ENCODE measurements around the gene NR2C1.
"Not testable (repeated sequence)": the region's sequence is repeated elsewhere in the genome, so short reads cannot be mapped to it uniquely, and the experiment has no call there.

The NR2C1 gene

DNA sequence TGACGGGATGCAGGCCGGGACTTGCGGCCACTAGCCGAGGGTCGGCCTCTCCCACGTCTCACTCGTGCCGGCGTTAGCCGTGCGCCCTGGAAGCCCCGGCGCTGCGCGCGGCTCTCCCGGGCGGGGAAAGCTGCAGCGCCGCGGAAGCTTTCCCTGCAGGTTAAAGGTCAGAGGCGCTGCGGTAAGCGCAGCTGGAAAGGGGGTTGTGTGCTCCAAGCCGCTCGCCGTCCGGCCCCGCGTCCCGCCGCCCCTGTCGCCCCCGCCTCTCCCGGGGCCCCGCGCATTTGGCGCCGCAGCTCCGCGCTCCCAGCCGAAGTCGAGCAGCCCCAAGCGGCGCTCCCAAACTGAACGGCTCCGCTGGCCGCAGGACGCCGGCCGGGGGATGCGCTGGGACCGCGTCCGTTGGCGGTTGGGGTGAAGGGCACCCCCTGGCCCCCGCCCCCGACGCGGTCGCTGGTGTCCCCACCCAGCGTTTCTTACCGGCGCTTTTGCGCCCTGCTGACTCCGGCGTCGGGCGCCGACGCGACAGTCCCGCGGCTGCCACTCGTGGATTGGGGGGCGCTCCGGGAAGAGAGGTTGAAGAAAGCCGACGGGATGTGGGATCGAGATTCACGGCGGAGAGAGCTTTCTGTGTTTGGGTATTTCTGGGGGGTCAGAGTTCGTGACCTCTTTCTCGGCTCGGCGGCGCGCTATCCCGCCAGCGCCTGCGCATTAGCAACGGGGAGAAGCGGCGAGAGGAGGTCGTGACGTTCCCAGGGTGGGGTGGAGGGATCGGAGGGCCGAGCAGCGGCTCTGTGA is at the start of gene NR2C1:
TSS of gene NR2C1 (minus strand) at position 719 of the 798 bp plus-strand sequence. CDS start 6,234 bp downstream, outside the sequence.
- no peaks in the 10 kb centered on the region for H3K9me3 Mint-ChIP-seq
- peak within 1 kb of the TSS; percentile 90 for H3K27ac Mint-ChIP-seq
- H3K27me3 Mint-ChIP-seq, result no peaks in the 10 kb centered on the region
- H3K36me3 Mint-ChIP-seq, result no peaks in the 10 kb centered on the region
- H3K4me3 Mint-ChIP-seq, result peak within 1 kb of the TSS; percentile 98
- peaks cover 12% of the 10 kb centered on the region for H3K4me1 Mint-ChIP-seq
- peak; percentile 98 for ATAC-seq

DNA sequence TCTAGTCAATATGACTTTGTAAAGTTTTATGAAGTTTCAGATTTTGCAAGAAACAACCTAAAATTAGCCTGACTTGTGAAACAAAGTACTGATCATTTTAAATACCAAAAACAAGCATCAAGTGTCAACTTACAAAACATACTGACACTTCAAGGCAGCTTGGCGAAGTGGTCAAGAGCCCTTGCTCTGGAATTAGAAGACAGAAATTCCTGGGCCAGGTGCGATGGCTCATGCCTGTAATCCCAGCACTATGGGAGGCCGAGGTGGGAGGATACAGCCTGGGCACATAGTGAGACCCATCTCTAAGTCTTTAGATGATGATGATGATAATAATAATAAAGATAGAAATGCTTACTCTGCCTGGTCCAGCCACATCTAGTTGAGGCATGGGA is 45.4 kb upstream of the NR2C1 start:
- H3K9me3 Mint-ChIP-seq, result no peaks in the 10 kb centered on the region
- H3K36me3 Mint-ChIP-seq, result no peaks in the 10 kb centered on the region
- H3K27me3 Mint-ChIP-seq, result no peaks in the 10 kb centered on the region
- H3K4me1 Mint-ChIP-seq, result peaks cover 10% of the 10 kb centered on the region
- no peak for ATAC-seq
- H3K4me3 Mint-ChIP-seq, result no peak overlapping the region
- H3K27ac Mint-ChIP-seq, result no peak overlapping the region

DNA sequence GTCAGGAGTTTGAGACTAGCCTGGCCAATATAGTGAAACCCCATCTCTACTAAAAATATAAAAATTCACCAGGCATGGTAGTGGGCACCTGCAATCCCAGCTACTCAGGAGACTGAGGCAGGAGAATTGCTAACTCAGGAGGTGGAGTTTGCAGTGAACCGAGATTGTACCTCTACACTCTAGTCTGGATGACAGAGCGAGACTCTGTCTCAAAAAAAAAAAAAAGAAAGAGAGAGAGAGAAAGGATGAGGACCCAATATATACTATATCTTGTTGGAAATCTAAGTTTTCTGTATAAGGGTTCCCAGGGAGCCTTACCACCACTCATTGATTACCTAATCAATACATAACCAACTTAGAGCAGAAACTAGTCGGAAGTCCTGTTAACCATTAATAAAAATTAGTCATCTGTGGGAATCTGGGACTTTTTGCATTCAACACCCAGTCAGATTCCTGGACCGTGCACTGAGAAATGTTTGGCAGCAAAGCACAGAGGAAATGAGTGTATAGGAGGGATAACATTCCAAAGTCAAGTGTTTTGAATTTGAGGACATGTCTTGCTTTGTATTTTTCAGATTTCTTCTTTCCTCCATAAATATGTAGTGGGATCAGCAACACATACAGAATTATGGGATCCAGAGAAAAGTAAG is 44.8 kb upstream of the NR2C1 start:
- peaks cover 10% of the 10 kb centered on the region for H3K4me1 Mint-ChIP-seq
- H3K27me3 Mint-ChIP-seq, result no peaks in the 10 kb centered on the region
- no peak overlapping the region for H3K27ac Mint-ChIP-seq
- no peak for ATAC-seq
- H3K36me3 Mint-ChIP-seq, result no peaks in the 10 kb centered on the region
- no peaks in the 10 kb centered on the region for H3K9me3 Mint-ChIP-seq
- no peak overlapping the region for H3K4me3 Mint-ChIP-seq

DNA sequence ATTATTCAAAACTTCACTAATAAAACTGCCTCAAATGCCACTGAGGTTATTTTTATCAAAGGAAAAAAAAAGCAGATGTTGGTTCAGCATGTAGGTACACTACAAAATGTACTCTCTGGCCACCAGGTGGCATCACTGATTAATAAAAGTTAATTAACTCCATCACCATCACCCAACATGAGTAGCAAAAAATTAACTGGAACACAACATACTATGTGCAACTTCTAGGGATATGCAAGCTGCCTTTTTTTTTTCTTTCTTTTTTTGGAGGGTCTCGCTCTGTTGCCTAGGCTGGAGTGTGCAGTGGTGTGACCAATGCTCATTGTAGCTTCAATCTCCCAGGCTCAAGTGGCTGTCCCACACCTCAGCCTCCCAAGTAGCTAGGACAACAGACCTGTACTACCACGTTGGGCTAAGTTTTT is 43.8 kb upstream of the NR2C1 start:
- no peaks in the 10 kb centered on the region for H3K9me3 Mint-ChIP-seq
- no peaks in the 10 kb centered on the region for H3K36me3 Mint-ChIP-seq
- H3K4me3 Mint-ChIP-seq, result no peak overlapping the region
- peaks cover 10% of the 10 kb centered on the region for H3K4me1 Mint-ChIP-seq
- H3K27me3 Mint-ChIP-seq, result no peaks in the 10 kb centered on the region
- peak; percentile 76 for ATAC-seq
- H3K27ac Mint-ChIP-seq, result no peak overlapping the region

DNA sequence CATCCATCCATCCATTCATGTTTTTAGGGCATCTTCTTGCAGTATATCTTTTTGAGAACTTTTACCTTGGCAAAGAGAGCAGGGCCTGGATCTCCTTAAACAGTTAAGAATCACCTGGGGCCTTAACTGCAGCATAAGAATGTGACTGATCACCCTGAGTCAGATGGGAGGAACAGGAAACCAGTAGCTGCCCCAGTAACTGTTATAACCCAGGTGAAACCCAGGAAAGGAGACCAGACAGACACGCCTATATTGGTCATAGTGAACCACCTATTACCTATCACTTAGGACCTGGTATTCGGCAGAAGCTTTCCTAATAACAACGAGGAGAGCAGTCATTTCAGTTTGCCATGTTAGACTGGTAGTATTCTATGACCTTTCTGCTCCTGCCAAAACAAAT is 43.4 kb upstream of the NR2C1 start:
- Mint-ChIP-seq H3K4me3 (no peak overlapping the region), H3K27me3 (no peaks in the 10 kb centered on the region), H3K27ac (peak overlapping the region; percentile 8), H3K4me1 (peaks cover 10% of the 10 kb centered on the region), H3K9me3 (no peaks in the 10 kb centered on the region), H3K36me3 (no peaks in the 10 kb centered on the region)
- peak; percentile 56 for ATAC-seq

DNA sequence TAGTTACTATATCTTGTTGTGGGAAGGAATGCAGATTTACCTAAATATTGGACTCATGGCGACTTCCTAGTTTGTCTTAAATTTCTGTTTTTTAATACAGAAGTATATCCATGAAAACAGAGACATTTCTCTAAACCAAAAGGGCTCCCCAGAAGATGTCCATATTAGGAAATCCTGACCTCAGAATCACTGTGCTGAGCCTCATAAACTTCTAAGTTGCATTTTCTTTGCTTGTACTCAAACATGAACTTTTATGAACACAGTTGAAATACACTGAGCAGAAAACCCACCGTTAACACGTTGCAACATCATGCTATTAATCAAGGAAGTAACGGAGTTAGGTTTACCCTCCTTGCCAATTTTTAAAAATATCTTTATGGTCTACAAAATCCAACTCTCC is 42.9 kb upstream of the NR2C1 start:
- H3K4me3 Mint-ChIP-seq, result no peak overlapping the region
- no peaks in the 10 kb centered on the region for H3K36me3 Mint-ChIP-seq
- no peak for ATAC-seq
- peak overlapping the region; percentile 8 for H3K27ac Mint-ChIP-seq
- no peaks in the 10 kb centered on the region for H3K27me3 Mint-ChIP-seq
- no peaks in the 10 kb centered on the region for H3K9me3 Mint-ChIP-seq
- peaks cover 10% of the 10 kb centered on the region for H3K4me1 Mint-ChIP-seq

DNA sequence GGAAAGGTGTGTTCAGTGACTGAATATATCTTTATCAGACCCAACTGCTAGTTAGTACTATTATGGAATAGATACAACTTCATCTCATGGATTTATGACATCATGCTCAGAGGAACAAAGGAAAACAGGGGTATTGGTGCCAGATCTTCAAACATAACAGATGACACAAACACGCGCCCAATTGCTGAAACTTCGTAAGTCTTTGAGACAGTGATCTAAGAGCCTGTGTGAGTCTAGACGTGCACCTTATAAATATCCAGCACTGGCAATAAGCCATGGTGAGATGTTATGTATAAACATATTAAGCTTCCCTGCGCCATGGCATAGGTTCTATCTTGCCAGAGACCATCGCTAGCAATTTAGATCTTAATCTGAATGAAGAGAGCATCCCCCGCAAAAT is 42.2 kb upstream of the NR2C1 start:
- ATAC-seq, result no peak
- Mint-ChIP-seq H3K36me3 (no peaks in the 10 kb centered on the region), H3K4me1 (peaks cover 10% of the 10 kb centered on the region), H3K27ac (no peak overlapping the region), H3K27me3 (no peaks in the 10 kb centered on the region), H3K9me3 (no peaks in the 10 kb centered on the region), H3K4me3 (no peak overlapping the region)

DNA sequence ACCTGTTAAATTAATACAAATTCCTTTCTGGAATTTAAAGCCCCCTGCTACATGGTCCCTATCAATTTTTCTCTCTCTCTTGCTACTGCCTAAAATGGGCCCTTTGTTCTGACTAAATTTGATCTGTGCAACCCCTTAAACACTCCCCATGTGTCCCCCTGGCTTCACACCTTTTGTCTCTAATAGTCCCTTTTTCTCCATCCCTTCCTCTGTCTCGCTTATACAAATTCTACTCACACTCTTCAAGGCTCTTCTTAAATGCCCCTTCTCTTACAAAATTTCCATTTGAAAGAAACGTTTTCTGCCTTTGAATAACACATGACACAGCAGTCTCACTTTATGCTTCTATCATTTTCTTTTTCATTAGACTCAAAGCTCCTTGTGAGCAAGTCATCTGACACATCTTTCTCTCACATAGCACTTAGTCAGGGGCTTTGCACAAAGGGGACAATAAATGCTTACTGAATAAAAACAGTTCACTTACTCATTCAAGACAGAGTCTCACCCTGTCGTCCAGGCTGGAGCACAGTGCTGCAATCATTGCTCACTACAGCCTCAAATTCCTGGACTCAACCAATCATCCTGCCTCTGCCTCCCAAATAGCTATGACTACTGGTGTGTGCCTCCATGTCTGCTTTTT is 41.5 kb upstream of the NR2C1 start:
- Mint-ChIP-seq H3K27ac (no peak overlapping the region), H3K4me3 (no peak overlapping the region), H3K9me3 (no peaks in the 10 kb centered on the region), H3K4me1 (peaks cover 10% of the 10 kb centered on the region), H3K27me3 (no peaks in the 10 kb centered on the region), H3K36me3 (no peaks in the 10 kb centered on the region)
- ATAC-seq, result no peak

DNA sequence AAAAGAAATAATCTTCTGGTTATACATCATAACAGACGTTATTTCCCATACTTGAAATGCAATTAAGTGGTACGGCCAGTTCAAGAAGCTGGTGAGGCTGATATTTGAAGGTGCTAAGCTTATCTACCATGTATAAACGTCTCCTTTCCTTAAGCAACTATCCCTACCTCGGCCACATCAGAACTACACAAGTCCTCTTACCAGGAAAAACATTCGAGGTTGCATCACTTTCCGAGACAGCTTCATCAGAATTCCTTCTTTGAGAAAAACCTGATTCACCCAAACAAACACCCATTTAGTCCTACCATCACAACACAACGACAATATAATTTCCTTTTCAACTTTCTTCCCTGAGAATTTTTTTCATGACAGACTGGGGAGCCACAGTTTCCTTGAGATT is 33.9 kb upstream of the NR2C1 start:
- Mint-ChIP-seq H3K4me3 (no peak overlapping the region), H3K4me1 (peaks cover 15% of the 10 kb centered on the region), H3K27ac (no peak overlapping the region), H3K27me3 (no peaks in the 10 kb centered on the region), H3K36me3 (no peaks in the 10 kb centered on the region), H3K9me3 (no peaks in the 10 kb centered on the region)
- ATAC-seq, result no peak

DNA sequence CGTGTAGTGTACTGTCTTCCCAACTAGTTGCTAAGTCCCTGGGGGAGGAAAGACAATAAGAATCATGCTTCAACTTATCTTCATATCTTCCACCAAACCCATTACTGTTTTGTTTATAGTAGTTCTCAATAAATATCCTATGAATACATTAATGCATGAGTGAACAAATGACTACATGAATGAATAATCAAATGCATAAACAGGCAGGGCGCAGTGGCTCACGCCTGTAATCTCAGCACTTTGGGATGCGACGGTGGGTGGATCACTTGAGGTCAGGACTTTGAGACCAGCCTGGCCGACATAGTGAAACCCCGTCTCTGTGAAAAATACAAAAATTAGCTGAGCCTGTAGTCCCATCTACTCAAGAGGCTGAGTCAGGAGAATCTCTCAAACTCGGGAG is 32.1 kb upstream of the NR2C1 start:
- Mint-ChIP-seq H3K9me3 (no peaks in the 10 kb centered on the region), H3K4me3 (no peak overlapping the region), H3K27me3 (peaks cover 3% of the 10 kb centered on the region), H3K27ac (no peak overlapping the region), H3K4me1 (peaks cover 15% of the 10 kb centered on the region), H3K36me3 (no peaks in the 10 kb centered on the region)
- ATAC-seq, result no peak

DNA sequence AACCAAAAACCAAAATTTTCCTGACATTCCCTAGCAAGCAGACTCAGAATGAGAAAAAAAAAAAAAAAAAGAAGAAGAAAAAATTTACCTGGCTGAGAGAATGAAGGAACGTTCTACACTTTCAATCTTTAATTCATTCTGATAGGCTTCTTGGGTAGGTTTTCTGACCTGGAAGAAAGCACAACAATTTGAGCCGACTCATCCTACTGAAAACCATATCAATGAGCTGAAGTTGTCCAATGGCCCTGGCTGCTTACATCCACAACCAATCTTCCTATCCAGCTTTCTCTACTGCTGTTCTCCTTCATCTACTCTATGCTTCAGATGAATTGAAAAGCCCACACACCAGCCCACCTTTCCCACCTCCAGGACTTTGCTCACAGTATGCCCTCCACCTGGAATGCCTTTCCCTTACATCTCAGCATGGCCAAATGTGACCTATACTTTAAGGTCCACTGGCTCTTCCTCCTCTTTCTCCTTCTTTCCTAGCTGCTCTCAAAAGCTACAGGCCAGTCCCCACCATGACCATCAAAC is 31.6 kb upstream of the NR2C1 start:
- no peak for ATAC-seq
- H3K27me3 Mint-ChIP-seq, result peaks cover 8% of the 10 kb centered on the region
- H3K4me3 Mint-ChIP-seq, result no peak overlapping the region
- H3K4me1 Mint-ChIP-seq, result peaks cover 15% of the 10 kb centered on the region
- H3K27ac Mint-ChIP-seq, result no peak overlapping the region
- H3K9me3 Mint-ChIP-seq, result no peaks in the 10 kb centered on the region
- H3K36me3 Mint-ChIP-seq, result no peaks in the 10 kb centered on the region

DNA sequence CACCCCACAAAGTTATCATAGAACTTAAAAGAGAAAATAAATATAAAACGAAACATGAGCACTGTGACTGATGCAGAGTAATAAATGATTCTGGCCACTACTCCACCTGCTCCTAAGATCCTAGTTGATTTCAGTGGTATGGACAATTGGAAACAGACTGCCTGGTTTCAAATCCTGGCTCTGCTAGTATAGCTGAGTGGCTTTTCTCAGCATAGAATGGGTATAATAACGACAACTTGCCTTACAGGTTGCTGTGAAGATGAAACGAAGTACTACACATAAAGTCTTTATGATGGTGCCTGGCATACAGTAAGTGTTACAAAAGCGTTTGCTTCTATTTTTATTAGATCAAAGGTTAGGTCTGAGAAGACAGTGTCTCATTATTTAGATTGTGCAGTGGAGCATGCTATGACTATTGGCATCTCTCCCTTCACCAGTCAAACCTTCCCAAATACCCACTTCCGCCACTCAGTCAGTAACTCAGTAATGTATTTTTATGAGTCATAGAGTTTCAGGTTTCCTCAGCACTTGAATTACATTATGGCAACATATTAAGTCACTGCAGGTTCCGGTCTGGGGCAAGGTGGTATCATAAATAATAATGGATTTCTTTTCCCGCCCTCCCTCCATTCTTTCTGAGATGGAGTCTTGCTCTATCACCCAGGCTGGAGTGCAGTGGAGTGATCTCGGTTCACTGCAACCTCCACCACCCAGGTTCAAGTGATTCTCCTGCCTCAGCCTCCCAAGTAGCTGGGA is 29.7 kb upstream of the NR2C1 start:
- Mint-ChIP-seq H3K27me3 (peaks cover 8% of the 10 kb centered on the region), H3K36me3 (no peaks in the 10 kb centered on the region), H3K27ac (no peak overlapping the region), H3K9me3 (no peaks in the 10 kb centered on the region), H3K4me1 (peaks cover 15% of the 10 kb centered on the region), H3K4me3 (no peak overlapping the region)
- peak; percentile 94 for ATAC-seq

DNA sequence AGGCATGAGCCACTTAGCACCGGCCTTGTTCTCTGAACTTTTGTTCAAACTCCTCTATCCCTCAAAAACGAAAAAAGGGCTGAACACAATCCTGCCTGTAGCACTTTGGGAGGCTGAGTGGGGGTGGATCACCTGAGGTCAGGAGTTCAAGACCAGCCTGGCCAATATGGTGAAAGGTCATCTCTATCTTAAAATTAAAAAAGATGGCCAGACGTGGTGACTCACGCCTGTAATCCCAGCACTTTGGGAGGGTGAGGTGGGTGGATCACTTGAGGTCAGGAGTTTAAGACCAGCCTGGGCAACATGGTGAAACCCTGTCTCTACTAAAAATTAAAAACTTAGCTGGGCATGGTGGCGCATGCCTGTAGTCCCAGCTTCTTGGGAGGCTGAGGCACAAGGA is 28.5 kb upstream of the NR2C1 start:
- H3K27me3 Mint-ChIP-seq, ATAC-seq, H3K36me3 Mint-ChIP-seq, H3K27ac Mint-ChIP-seq, H3K9me3 Mint-ChIP-seq, H3K4me3 Mint-ChIP-seq: not testable (repeated sequence)
- peaks cover 15% of the 10 kb centered on the region for H3K4me1 Mint-ChIP-seq

DNA sequence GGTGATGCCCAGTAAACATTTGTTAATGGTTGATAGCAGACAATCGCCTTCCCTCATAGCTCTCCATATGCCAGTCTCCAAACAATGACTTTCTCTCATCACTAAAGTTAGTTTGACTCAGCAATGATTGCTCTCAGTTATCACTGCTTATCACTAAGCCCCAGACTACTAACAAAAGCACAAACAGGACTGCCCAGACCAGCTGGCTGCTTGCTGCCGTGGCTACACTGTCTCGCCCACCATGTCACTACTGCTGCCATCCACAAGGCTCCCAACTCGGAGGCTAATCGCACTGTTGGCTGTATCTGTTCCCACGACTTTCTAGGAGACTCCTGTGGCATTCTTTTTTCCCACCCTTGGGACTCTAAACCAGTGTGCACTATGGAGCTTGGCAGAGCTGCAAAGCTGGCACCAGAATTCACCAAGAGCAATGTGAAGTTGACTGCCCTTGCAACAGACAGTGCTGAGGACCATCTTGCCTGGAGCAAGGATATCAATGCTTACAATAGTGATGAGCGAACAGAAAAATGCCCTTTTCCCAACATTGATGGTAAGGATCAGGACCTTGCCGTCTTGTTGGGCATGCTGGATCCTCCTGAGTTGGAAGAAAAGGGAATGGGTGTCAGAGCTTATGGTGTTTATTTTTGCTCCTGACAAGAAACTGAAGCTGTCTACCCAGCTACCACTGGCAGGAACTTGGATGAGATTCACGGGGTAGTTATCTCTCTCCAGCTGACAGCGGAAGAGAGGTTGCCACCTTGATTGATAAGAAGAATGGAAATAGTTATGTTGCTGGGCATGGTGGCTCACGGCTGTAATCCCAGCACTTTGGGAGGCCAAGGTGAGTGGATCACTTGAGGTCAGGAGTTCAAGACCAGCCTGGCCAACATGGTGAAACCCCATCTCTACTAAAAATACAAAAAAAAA is 27.1 kb upstream of the NR2C1 start:
- H3K4me3 Mint-ChIP-seq, result no peak overlapping the region
- no peak overlapping the region for H3K27ac Mint-ChIP-seq

More for the DNA sequence above, 27.1 kb upstream of the NR2C1 start:
- H3K27me3 Mint-ChIP-seq, result peaks cover 8% of the 10 kb centered on the region
- no peak for ATAC-seq
- H3K4me1 Mint-ChIP-seq, result peaks cover 15% of the 10 kb centered on the region
- no peaks in the 10 kb centered on the region for H3K36me3 Mint-ChIP-seq
- no peaks in the 10 kb centered on the region for H3K9me3 Mint-ChIP-seq

Data from stimulated activated memory B cell treated with anti-CD40 and anti-IgM and Interleukin-4, amounts not matched to agents 10 μg/mL and 1 μg/mL and 100 μg/mL, for 72 hours (primary cell).